NCI-H2196 treated with DMSO at 0.1 percent for 48 hours (cell line): ENCODE data around the gene GORASP2.
A peak's percentile ranks its signal among the peaks of the same experiment; 100 is the strongest.

Experiments
- DNase-seq: peaks from one replicate; lab custom pipeline; 2025; ENCODE audit not compliant: unreplicated experiment; lab: John Stamatoyannopoulos, UW

Gene GORASP2

GRCh38 chr2:170922634-170923494 is 6.2 kb upstream of the GORASP2 start:
- no peak for DNase-seq

- DNase-seq = no peak
Measured at GRCh38 chr2:170923799-170924198, 5.3 kb upstream of the GORASP2 start.

- no peak for DNase-seq
Measured at GRCh38 chr2:170924969-170925368, 4.1 kb upstream of the GORASP2 start.

- no peak for DNase-seq
Measured at GRCh38 chr2:170925923-170926322, 3.1 kb upstream of the GORASP2 start.

- no peak for DNase-seq
Measured at GRCh38 chr2:170926743-170927297, 2.2 kb upstream of the GORASP2 start.

- no peak for DNase-seq
Measured at GRCh38 chr2:170928036-170928823, 823 bp upstream of the GORASP2 start.

GRCh38 chr2:170929686-170930050 is 615 bp downstream of the GORASP2 start:
- DNase-seq = peak; percentile 16

GRCh38 chr2:170930131-170930990 is 1.3 kb downstream of the GORASP2 start:
- peak; percentile 21 for DNase-seq

- DNase-seq = no peak
Measured at GRCh38 chr2:170930991-170931266, 1.9 kb downstream of the GORASP2 start.

- no peak for DNase-seq
Measured at GRCh38 chr2:170932166-170932565, 3.1 kb downstream of the GORASP2 start.

- no peak for DNase-seq
Measured at GRCh38 chr2:170932948-170933347, 3.9 kb downstream of the GORASP2 start.

GRCh38 chr2:170937709-170938379 is 8.8 kb downstream of the GORASP2 start:
- no peak for DNase-seq

- DNase-seq = no peak
Measured at GRCh38 chr2:170940066-170940465, 11.0 kb downstream of the GORASP2 start.

- DNase-seq = no peak
Measured at GRCh38 chr2:170942615-170943014, 13.6 kb downstream of the GORASP2 start.

- DNase-seq = no peak
Measured at GRCh38 chr2:170943041-170943440, 14.0 kb downstream of the GORASP2 start.

- DNase-seq = no peak
Measured at GRCh38 chr2:170943596-170943995, 14.5 kb downstream of the GORASP2 start.

GRCh38 chr2:170944545-170944944 is 15.5 kb downstream of the GORASP2 start:
- no peak for DNase-seq

- DNase-seq = no peak
Measured at GRCh38 chr2:170949415-170949814, 20.4 kb downstream of the GORASP2 start.

- DNase-seq = no peak
Measured at GRCh38 chr2:170950221-170950761, 21.2 kb downstream of the GORASP2 start.

GRCh38 chr2:170953941-170954340 is 24.9 kb downstream of the GORASP2 start:
- no peak for DNase-seq
